Fibroblast of upper back skin (primary cell): Measurements from ENCODE around the gene C2CD2L.
"Not testable (repeated sequence)": the region's sequence is repeated elsewhere in the genome, so short reads cannot be mapped to it uniquely, and the experiment has no call there.

Source experiments
- DNase-seq: peaks from one replicate; pipeline ENCODE4 v3.0.0-alpha.2; 2013

The C2CD2L gene

GRCh38 chr11:119153049-119153818 lies 46.1 kb downstream of the C2CD2L start:
- DNase-seq, result no peak

- DNase-seq, result no peak
Measured at GRCh38 chr11:119154178-119154577, 47.0 kb downstream of the C2CD2L start.

GRCh38 chr11:119155733-119156492 lies 48.8 kb downstream of the C2CD2L start:
- DNase-seq, result no peak

GRCh38 chr11:119156496-119156895 lies 49.4 kb downstream of the C2CD2L start:
- no peak for DNase-seq

- no peak for DNase-seq
Measured at GRCh38 chr11:119157063-119157462, 49.9 kb downstream of the C2CD2L start.

- DNase-seq, result no peak
Measured at GRCh38 chr11:119158467-119158866, 51.3 kb downstream of the C2CD2L start.

- DNase-seq, result no peak
Measured at GRCh38 chr11:119160151-119160550, 53.0 kb downstream of the C2CD2L start.

- no peak for DNase-seq
Measured at GRCh38 chr11:119161871-119162270, 54.7 kb downstream of the C2CD2L start.

- DNase-seq, result peak; percentile 60
Measured at GRCh38 chr11:119166368-119167076, 59.4 kb downstream of the C2CD2L start.

GRCh38 chr11:119167077-119167458 lies 59.9 kb downstream of the C2CD2L start:
- not testable (repeated sequence) for DNase-seq

GRCh38 chr11:119167933-119168332 lies 60.8 kb downstream of the C2CD2L start:
- no peak for DNase-seq
